SK-N-SH (cell line): ENCODE results near the gene EXOC2. TPM values are rescaled to one million over a fixed set of nuclear protein-coding genes. Genes with fewer than 3 reads are reported as not detected.

ENCODE experiments used
- CTCF ChIA-PET: fragments of 300-600, 350-600 bp; formaldehyde crosslinking; extraction: SDS; loops from one replicate; lab custom pipeline; 2021; lab: Yijun Ruan, JAX
- POLR2A ChIA-PET: fragments of 350-600 bp; sonication (Branson Sonifier 250); formaldehyde crosslinking; extraction: SDS; loops from one replicate; lab custom pipeline; 2020; ENCODE audit warnings: antibody characterized with exemption, inconsistent platforms; lab: Yijun Ruan, JAX
- DNase-seq: peaks from one replicate; pipeline ENCODE4 v3.0.0; 2012
- H2AFZ ChIP-seq: fragments of 200-600 bp; sonication (generic); 2 replicates; pipeline ENCODE4 v1.8.1; 2016; ENCODE audit warnings: antibody characterized with exemption, mild to moderate bottlenecking, low read depth
- H3F3A ChIP-seq: fragments of 200-600 bp; sonication (generic); replicated peaks from 2 replicates; pipeline ENCODE3; 2016; ENCODE audit warnings: antibody characterized with exemption, mild to moderate bottlenecking; ENCODE audit not compliant: insufficient read depth
- H3K27ac ChIP-seq, 2 experiments: fragments of 200-500 bp in 1 of 2; fragments of 200-600 bp in 1 of 2; sonication (Bioruptor generic) in 1 of 2; sonication (generic), shearing (Covaris generic) in 1 of 2; 2 replicates each; pipeline versions ENCODE4 v1.5.1 to v1.6.1; 2014 to 2016; ENCODE audit warnings: low read depth in 2 of 2, inconsistent platforms in 1 of 2, low read length in 1 of 2, mild to moderate bottlenecking in 1 of 2, mixed read lengths in 1 of 2
- H3K27me3 ChIP-seq: fragments of 200-600 bp; sonication (generic), shearing (Covaris generic); 2 replicates; pipeline ENCODE4 v1.6.1; 2016; ENCODE audit warnings: mixed run types; ENCODE audit not compliant: insufficient read depth
- H3K36me3 ChIP-seq, 2 experiments: fragments of 200-500 bp in 1 of 2; fragments of 200-600 bp in 1 of 2; sonication (Bioruptor generic) in 1 of 2; sonication (generic) in 1 of 2; replicated peaks in 1 of 2; 2 replicates each; pipeline versions ENCODE3 to v1.5.1; 2014 to 2016; ENCODE audit warnings: low read length in 1 of 2, mild to moderate bottlenecking in 1 of 2; ENCODE audit not compliant: insufficient read depth in 2 of 2, control insufficient read depth in 1 of 2
- H3K4me1 ChIP-seq, 2 experiments: fragments of 200-500 bp in 1 of 2; fragments of 200-600 bp in 1 of 2; sonication (Bioruptor generic) in 1 of 2; sonication (generic), shearing (Covaris generic) in 1 of 2; 2 replicates each; pipeline versions ENCODE4 v1.5.1 to v1.6.1; 2014 to 2016; ENCODE audit warnings: low read depth in 1 of 2, low read length in 1 of 2, mixed run types in 1 of 2; ENCODE audit not compliant: insufficient read depth in 2 of 2, control insufficient read depth in 1 of 2
- H3K4me2 ChIP-seq: fragments of 200-600 bp; sonication (generic), shearing (Covaris generic); 2 replicates; pipeline ENCODE4 v1.6.1; 2017; ENCODE audit warnings: mixed run types
- H3K4me3 ChIP-seq, 2 experiments: fragments of 200-500 bp in 1 of 2; fragments of 200-600 bp in 1 of 2; sonication (Bioruptor generic) in 1 of 2; sonication (generic), shearing (Covaris generic) in 1 of 2; 2 replicates each; pipeline versions ENCODE4 v1.5.1 to v1.8.1; 2014 to 2016; ENCODE audit warnings: low read depth in 2 of 2, inconsistent platforms in 1 of 2, low read length in 1 of 2, mild to moderate bottlenecking in 1 of 2, mixed read lengths in 1 of 2, moderate library complexity in 1 of 2
- H3K79me2 ChIP-seq: fragments of 200-600 bp; sonication (generic); 2 replicates; pipeline ENCODE4 v1.8.1; 2017; ENCODE audit warnings: mild to moderate bottlenecking; ENCODE audit not compliant: insufficient read depth
- H3K9ac ChIP-seq: fragments of 200-600 bp; sonication (generic); 2 replicates; pipeline ENCODE4 v1.6.1; 2017; ENCODE audit warnings: mixed run types
- H3K9me2 ChIP-seq: fragments of 200-600 bp; sonication (generic); 2 replicates; pipeline ENCODE4 v1.6.1; 2017; ENCODE audit warnings: mixed run types
- H3K9me3 ChIP-seq: fragments of 200-600 bp; sonication (generic); 2 replicates; pipeline ENCODE4 v1.6.1; 2017; ENCODE audit warnings: mixed run types, mild to moderate bottlenecking, moderate library complexity
- H4K20me1 ChIP-seq: fragments of 200-600 bp; sonication (generic); 2 replicates; pipeline ENCODE4 v1.6.1; 2017; ENCODE audit warnings: mild to moderate bottlenecking, mixed run types; ENCODE audit not compliant: insufficient read depth
- EZH2phosphoT487 ChIP-seq: fragments of 200-600 bp; sonication (generic); IDR thresholded peaks from 2 replicates; pipeline ENCODE4 v1.6.1; 2017; ENCODE audit warnings: low read depth, mixed run types, mild to moderate bottlenecking, antibody characterized with exemption, moderate library complexity, borderline replicate concordance
- MEF2A ChIP-seq: IDR thresholded peaks from 2 replicates; pipeline ENCODE4 v1.4.0; 2012; ENCODE audit warnings: low read depth, borderline replicate concordance
- POLR2AphosphoS5 ChIP-seq: IDR thresholded peaks from 2 replicates; pipeline ENCODE4 v1.6.1; 2012; ENCODE audit warnings: low read depth, low read length
- RAD21 ChIP-seq: IDR thresholded peaks from 2 replicates; pipeline ENCODE4 v1.6.1; 2012; ENCODE audit warnings: mild to moderate bottlenecking, low read length
- RXRA ChIP-seq: IDR thresholded peaks from 2 replicates; pipeline ENCODE4 v1.4.0; 2012; ENCODE audit warnings: low read depth, mild to moderate bottlenecking, borderline replicate concordance
- TAF1 ChIP-seq: IDR thresholded peaks from 2 replicates; pipeline ENCODE4 v1.6.1; 2012; ENCODE audit warnings: low read depth, mild to moderate bottlenecking, low read length, moderate library complexity, borderline replicate concordance
- TEAD4 ChIP-seq: IDR thresholded peaks from 2 replicates; pipeline ENCODE4 v1.4.0; 2012; ENCODE audit warnings: mild to moderate bottlenecking, borderline replicate concordance; ENCODE audit not compliant: insufficient read depth
- YY1 ChIP-seq: IDR thresholded peaks from 2 replicates; pipeline ENCODE4 v1.4.0; 2012; ENCODE audit warnings: low read depth, mild to moderate bottlenecking
- WGBS: methylation state at CpG from one replicate; pipeline ENCODE4 v1.1.6; 2017; ENCODE audit warnings: low lambda C conversion rate; 5-methylcytosine and 5-hydroxymethylcytosine counted together
- polyA plus RNA-seq, 3 experiments: library from polyadenylated mRNA; depleted of rRNA; stranded (reverse); fragments of >200 nt; gene quantifications; 2 replicates each; pipeline ENCODE4 v1.2.3, GENCODE V29; 2012
- TF ChIP-seq, protein P1 (sequence below): IDR thresholded peaks from 2 replicates; pipeline ENCODE4 v1.4.0; 2012; ENCODE audit warnings: low read depth, borderline replicate concordance
- TF ChIP-seq, protein P2 (sequence below): IDR thresholded peaks from 2 replicates; pipeline ENCODE4 v1.4.0; 2012; ENCODE audit warnings: low read depth, borderline replicate concordance

EXOC2 gene
- polyA plus RNA-seq, 1 of the 3 experiments (the other 2 are of a cell fraction) = 10.6 TPM

DNA sequence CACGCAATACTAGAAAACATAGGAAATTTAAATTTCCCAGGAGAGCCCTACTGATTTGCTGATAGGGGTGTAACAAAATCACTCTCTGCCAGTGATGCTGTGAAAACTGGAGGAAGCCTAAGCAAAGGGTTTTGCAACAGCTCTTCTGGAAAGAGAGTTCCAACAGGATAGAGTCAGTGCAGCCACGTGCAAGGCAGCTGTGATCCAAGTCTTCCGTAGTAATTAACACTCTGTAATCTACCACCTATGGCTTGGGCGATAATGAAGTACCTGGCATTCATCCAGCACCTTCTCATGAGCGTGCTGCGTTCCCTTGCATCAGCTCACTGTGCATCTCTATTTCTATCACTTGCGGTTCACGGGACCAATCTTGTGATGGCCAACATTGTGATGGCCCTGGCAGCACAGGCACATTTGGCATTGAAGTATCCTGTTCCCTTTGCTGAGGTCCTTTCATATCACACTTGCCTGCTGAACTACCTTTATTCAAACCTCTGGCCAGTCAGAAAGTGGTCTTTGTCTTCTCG, 253.2 kb downstream of the EXOC2 start (continued):
- TF ChIP-seq RAD21 (no peak), MEF2A (no peak), TEAD4 (no peak)

DNA sequence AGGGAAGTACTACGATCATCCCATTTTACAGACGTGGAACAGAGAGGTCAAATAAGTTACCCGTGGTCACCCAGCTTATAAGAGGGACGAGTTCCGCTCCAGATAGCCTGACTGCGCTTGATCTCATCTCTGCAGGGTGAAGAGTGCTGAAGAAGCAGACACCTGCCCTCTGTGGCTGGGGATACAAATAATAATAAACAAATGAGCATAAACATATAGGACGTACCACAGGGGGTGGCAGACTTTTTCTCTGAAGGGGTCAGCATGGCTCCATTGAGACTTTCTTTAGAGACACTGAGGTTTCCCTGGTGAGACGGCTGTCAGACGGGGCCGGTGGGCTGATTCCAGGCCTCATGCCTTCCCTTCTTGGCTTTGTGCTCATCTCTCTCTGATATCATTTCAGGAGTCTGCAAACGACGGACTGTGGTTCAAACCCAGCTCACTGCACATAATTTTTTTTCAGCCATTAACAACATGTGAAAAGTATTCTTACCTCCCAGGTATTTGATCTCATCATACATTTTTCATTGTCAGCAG, 254.2 kb downstream of the EXOC2 start:
- Histone ChIP-seq H3K9ac (no peak overlapping the region), H4K20me1 (no peaks in the 10 kb centered on the region), H3K36me3 (no peaks in the 10 kb centered on the region), H3K9me2 (no peaks in the 10 kb centered on the region), H3K79me2 (no peaks in the 10 kb centered on the region), H3K4me2 (no peak overlapping the region), H2AFZ (no peak overlapping the region), H3K4me3 (no peak overlapping the region), H3F3A (no peaks in the 10 kb centered on the region), H3K27me3 (peaks cover 78% of the 10 kb centered on the region), H3K4me1 (no peaks in the 10 kb centered on the region), H3K9me3 (no peaks in the 10 kb centered on the region), H3K27ac (no peak overlapping the region)
- DNase-seq = peak; percentile 3
- WGBS = 10% methylated on average over 11 of the region's 12 CpGs
- ChIA-PET POLR2A (no interaction called here), CTCF (no interaction called here)
- TF ChIP-seq EZH2phosphoT487 = no peak

DNA sequence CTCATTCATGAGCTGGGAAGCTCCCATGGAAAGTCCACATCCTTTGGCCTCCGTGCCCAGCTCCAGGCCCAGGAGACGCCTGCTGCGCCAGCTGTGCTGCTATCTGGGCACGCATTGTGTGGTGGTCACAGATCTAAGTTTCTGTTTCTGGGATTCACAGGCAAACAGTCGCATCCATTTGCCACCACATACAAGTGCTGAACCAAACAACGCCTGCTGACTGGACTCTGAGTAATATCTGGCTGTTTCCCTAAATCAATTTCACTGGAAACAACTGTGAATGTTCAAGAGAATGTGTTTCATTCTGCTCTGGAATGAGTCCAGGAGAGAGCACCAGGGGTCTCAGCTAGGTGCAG, 255.9 kb downstream of the EXOC2 start:
- H3K27me3 ChIP-seq = peaks cover 72% of the 10 kb centered on the region
- ChIA-PET CTCF (no interaction called here), POLR2A (no interaction called here)
- H3K9me2 ChIP-seq = no peaks in the 10 kb centered on the region
- no peaks in the 10 kb centered on the region for H3F3A ChIP-seq
- H3K9me3 ChIP-seq = no peaks in the 10 kb centered on the region
- peak; percentile 3 for DNase-seq
- H3K4me3 ChIP-seq = no peak overlapping the region
- no peak overlapping the region for H3K9ac ChIP-seq
- H3K27ac ChIP-seq = no peak overlapping the region
- no peaks in the 10 kb centered on the region for H3K79me2 ChIP-seq
- 0 out of 2 replicates have a peak overlapping the region, but pooled peaks have one; percentile 20 for H3K4me2 ChIP-seq
- 0% methylated on average over 3 of the region's 6 CpGs for WGBS
- H3K4me1 ChIP-seq = no peaks in the 10 kb centered on the region
- H3K36me3 ChIP-seq = no peaks in the 10 kb centered on the region
- H4K20me1 ChIP-seq = no peaks in the 10 kb centered on the region
- H2AFZ ChIP-seq = no peak overlapping the region
- TF ChIP-seq TAF1 (no peak), POLR2AphosphoS5 (no peak), RXRA (no peak), YY1 (no peak)
- TF ChIP-seq, protein P1, sequence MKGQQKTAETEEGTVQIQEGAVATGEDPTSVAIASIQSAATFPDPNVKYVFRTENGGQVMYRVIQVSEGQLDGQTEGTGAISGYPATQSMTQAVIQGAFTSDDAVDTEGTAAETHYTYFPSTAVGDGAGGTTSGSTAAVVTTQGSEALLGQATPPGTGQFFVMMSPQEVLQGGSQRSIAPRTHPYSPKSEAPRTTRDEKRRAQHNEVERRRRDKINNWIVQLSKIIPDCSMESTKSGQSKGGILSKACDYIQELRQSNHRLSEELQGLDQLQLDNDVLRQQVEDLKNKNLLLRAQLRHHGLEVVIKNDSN = no peak
- TF ChIP-seq, protein P2, sequence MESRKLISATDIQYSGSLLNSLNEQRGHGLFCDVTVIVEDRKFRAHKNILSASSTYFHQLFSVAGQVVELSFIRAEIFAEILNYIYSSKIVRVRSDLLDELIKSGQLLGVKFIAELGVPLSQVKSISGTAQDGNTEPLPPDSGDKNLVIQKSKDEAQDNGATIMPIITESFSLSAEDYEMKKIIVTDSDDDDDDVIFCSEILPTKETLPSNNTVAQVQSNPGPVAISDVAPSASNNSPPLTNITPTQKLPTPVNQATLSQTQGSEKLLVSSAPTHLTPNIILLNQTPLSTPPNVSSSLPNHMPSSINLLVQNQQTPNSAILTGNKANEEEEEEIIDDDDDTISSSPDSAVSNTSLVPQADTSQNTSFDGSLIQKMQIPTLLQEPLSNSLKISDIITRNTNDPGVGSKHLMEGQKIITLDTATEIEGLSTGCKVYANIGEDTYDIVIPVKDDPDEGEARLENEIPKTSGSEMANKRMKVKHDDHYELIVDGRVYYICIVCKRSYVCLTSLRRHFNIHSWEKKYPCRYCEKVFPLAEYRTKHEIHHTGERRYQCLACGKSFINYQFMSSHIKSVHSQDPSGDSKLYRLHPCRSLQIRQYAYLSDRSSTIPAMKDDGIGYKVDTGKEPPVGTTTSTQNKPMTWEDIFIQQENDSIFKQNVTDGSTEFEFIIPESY = no peak
